ENCODE results near the gene STAB2.

- TF ChIP-seq, protein P1, sequence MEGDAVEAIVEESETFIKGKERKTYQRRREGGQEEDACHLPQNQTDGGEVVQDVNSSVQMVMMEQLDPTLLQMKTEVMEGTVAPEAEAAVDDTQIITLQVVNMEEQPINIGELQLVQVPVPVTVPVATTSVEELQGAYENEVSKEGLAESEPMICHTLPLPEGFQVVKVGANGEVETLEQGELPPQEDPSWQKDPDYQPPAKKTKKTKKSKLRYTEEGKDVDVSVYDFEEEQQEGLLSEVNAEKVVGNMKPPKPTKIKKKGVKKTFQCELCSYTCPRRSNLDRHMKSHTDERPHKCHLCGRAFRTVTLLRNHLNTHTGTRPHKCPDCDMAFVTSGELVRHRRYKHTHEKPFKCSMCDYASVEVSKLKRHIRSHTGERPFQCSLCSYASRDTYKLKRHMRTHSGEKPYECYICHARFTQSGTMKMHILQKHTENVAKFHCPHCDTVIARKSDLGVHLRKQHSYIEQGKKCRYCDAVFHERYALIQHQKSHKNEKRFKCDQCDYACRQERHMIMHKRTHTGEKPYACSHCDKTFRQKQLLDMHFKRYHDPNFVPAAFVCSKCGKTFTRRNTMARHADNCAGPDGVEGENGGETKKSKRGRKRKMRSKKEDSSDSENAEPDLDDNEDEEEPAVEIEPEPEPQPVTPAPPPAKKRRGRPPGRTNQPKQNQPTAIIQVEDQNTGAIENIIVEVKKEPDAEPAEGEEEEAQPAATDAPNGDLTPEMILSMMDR (IDR thresholded peaks at IDR 0.05), result no peak
- no peak for TF ChIP-seq POLR2A (IDR thresholded peaks at IDR 0.05)
Observed at GRCh38 chr12:103780992-103781391, 193.9 kb downstream of the STAB2 start.

All from body of pancreas (tissue), 4 donors.